HG02571 (cell line): ENCODE measurements around the gene ETAA1.

ENCODE experiments used
- ATAC-seq: cut with Tn5 transposase; IDR thresholded peaks from one replicate; pipeline ENCODE4 v1.9.1; 2021; ENCODE audit warnings: mild to moderate bottlenecking, moderate library complexity; ENCODE audit not compliant: unreplicated experiment

The ETAA1 gene

DNA sequence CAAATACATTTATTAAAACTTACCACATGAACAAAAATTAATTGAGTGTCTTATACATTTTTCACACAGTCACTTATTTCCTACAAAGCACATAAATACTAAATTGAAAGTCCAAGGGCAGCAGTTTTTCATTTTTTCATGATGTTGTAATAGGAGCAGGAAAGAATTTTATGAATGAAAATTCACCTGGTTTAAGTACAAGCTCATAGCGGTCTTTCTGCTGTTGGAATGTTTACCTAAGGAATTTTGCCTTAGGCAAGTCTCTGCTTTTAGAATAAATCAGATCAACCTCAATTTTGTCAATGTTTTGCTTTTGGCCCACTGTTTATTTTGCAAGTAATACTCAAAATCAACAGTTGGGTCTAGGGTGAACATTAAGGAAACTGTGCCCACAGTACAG is 40.0 kb downstream of the ETAA1 start:
- ATAC-seq = no peak

DNA sequence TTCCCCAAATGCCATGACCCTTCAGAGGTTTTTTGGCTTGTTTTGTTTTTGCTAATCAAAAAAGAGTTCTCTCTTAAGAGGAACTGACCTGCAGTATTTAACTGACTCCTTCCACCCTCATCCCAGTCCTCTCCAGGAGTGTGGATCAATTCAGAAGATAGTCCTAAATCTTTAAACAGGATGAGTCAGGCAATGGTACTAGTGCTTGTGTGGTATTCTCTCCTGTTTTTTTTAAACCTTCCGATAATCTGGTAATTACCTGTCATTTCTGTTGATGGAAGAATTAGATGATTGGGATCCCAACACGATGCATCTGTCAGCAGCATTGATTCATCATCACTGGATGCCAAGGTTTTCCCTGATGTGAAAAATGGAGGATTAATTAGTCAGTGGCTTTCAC is 41.2 kb downstream of the ETAA1 start:
- no peak for ATAC-seq

DNA sequence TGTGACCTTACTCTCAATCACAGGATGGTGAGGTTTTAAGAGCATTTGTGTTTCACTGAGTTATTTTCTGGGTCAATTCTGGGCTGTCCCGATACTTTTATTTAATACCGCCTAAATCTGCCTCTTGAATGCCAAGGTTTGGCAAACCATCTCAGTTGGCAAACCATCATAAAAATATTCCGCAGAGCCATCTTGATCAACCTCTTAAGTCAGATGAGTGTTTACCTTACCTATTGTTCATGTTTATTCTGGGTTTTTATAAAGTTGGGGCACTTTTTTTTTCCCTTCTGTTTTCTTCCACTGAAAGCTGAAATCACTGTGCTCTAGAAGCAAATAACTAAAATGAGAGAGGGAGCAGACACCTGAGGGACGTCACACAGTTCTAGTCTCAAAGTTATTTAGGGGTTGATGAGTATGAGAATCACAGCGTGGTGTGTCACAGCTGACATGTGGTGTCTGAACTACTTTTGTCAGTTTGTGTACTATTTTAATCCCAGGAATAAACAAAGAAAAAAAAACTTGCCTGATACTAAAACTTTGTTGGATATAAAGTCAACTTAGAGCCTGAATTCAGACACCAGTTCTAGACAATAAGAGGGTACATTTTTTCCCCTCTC is 48.6 kb downstream of the ETAA1 start:
- ATAC-seq = no peak

DNA sequence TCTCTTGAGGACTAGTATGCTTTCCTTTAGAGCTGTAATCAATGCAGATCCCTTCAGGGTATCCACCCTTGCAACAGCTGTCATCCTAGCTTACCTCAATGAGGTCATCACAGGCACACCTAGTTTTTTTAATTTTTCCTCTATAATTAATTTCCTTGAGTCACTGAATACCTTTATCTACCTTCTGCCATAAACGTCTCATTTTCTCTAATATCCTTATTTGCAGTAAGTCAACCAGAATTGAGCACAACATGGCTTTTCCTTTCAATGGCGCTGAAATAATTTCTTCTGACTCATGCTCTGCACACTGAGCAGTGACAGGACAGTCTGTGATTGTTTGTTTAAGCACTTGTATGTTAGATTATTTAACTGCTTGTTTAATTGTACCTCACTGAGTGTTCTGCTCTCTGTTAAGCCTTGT is 49.4 kb downstream of the ETAA1 start:
- ATAC-seq = no peak

DNA sequence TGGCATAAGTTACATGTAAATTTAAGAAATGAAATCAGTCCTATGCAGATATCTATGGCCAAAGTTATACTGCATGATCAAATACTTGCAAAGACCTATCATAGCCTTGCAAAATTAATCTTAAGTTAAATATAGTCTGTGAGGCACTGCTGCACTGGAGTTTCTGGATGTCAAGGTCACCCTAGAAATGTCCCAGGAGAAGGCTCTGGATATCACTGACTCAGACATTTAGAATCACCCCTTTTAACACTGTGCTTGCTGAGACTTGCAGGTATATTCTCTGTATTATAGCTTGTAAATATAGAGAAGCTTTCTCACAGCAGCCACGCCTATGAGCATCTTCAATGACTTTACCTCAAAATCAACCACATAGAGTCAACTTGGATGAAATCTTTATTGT is 51.5 kb downstream of the ETAA1 start:
- no peak for ATAC-seq

DNA sequence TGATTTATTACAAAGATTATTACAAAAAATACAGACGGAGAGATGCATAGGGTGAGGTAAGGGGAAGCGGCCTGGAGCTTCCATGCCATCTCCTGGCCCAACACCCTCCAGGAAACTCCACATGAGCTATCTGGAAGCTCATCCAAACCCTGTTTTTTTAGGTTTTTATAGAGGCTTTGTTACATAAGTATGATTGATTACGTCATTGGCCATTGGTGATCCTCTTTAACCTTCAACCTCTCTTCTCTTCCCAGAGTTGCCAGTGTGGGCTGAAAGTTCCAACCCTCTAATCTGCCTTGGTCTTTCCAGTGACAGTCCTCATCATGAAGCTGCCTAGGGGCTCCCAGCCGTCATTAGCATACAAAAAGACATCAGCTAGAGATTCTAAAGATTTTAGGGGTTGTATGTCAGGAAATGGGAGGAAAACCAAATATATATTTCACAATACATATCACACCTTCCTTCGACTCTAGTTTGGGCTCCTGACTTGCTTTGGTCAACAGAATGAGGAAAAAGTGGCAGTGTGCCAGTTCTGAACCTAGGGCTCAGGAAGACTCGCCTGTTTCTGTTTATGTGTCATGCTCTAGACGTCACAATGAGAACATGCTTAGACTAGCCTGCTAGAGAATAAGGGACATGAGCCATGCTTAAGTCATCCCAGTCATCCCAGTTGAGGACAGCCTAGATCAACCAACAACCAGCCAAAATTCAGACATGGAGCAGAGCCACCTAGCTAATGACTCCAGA is 54.1 kb downstream of the ETAA1 start:
- ATAC-seq = no peak

DNA sequence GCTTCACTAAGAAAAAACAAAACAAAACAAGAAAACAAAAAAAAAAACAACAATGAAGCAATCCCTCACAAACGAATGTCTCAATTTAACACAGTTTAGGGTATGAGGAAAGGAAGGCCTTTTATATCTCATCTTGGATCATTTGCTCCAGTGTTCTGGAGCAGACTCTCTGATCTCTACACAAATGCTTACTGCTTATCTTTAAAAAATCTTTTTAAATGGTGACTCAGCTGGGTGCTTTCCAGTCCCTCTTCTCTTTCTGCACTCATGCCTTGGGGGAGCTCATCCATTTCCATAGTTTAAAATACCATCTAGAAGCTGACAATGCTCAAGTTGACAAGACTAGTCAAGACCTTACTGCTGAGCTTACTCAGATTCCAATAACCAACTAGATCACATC is 56.2 kb downstream of the ETAA1 start:
- ATAC-seq = no peak

DNA sequence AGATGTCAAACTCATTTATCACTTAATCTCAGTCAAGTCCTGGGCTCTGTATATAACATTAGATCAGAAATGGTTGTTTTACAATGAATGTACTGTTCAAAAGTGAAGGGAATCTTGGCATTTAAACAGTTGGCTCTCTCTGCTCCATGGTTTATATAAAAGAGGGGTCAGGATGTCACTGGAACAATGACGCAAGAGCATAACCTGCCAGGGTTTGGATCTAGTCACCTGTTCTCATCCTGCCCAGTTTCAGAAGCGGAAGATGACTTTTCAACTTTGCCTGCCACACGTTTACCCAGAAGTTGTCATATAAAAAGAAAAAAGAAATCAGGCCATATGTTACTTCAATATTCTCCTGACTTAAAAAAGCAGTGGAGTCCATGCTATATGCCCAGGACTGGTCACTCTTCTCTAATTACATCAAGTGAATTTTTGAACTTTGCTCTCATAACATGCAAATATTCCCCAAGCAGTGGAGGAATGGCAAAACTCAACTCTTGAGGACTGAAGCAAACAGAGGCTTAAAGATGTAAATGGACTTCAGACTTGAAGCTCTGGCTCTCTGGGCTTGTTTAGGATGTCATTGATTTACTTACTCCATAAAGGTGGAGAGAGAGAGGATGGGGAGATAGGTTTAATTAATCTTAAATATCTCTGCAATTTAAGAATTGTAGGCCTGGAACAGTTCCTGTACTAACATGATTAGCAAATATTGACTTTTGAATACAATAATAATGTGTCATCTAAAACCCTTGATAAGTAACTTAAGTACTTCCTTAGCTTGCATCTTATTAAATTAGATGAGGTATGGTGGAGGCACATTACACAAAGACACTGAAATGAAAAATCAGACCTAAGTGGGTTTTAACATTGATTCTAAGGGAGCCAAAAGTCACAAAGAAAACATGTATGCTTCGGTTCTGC is 58.3 kb downstream of the ETAA1 start:
- ATAC-seq = no peak

DNA sequence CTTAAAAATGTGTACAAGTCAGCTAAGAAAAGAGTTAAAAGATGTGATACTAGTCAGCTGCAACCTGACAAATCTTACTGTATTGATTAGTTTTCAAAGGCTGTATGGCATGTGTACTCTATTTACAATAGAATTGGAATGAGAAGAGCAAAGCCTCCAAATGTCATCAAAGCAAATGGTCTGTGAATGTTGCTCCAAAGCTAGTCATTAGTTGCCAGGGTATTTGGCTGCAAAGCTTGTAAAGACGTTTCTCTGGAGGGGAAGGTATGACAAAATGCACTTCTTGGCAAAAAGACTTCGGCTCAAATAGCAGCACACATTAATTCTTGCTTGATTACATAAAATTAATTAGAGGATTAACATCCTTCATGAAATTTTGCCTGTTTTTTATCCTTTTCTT is 59.3 kb downstream of the ETAA1 start:
- ATAC-seq = no peak

DNA sequence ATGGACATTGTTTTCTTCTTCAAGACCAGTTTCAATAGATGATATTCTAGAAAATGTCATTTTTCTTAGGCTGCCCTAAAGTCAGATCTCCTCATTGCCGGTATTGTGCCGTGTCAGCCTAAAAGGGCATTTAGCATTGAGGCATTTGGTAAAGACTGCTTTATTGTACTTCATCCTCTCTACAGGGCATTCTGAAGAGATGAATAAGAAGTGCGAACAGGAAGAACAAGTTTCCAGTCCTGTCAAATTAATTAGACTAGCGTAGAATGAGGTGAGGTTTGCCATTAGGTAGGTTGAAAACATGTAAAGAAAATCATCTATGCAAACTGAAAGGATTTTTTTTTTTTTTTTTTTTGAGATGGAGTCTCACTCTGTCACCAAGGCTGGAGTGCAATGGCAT is 60.6 kb downstream of the ETAA1 start:
- ATAC-seq = no peak

DNA sequence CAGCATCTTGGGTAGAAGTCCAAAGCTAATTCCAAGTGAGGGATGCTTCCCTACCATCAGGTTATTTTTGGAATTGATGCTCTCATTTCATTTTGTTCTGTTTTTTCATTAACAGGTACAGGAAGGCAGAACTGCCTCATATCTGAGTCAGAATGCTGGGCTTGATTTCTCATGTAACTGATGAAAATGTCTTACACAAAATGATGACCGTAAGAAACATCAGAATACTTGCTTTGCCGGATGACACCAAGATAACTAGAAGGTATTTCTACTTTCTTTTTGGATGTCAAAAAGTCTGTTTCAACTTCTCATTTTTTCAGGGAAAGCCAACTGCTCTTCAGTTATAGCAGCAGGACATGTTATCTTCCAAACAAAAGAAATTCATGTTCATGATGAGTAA is 62.6 kb downstream of the ETAA1 start:
- no peak for ATAC-seq
